HG03469 (cell line): Measurements from ENCODE around the gene CD151.

ENCODE experiments used
- ATAC-seq: cut with Tn5 transposase; IDR thresholded peaks from one replicate; pipeline ENCODE4 v1.9.1; 2021; ENCODE audit warnings: mild to moderate bottlenecking, moderate library complexity, moderate number of reproducible peaks; ENCODE audit not compliant: unreplicated experiment

The CD151 gene

DNA sequence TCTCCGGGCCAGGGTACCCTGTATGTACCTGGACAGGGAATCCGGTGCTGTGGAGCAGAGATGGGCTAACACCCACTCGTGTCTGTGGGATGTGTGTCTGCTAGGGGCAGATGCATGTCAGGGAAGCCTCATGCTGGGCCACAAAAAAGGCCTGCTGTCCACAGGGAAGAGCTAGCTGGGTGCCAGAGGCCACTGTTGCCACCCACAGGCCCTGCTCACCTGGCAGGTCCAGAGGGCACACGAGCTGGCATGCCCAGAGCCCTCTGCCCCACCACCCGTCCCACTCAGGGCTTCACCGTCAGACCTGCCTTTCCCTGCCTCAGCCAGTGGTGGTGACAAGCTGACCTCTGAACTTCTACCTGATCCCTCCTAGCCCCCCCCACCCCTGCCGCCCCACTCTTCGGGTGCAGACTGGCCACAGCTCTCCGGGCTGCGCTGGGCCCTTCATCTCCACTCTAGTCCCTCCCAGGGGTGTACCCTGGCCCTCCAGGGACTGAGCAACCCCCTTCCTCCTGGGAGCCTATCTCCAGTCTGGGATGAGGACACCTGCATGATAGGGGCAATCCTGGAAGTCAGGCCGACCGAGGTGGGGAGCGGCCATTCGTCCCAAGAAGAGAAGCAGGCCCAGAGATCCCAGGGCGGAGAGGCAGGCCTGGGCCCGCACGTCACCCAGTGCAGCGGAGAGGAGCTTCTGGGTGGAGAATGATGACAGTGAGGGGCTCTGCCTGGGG lies 36.0 kb upstream of the CD151 start:
- no peak for ATAC-seq

DNA sequence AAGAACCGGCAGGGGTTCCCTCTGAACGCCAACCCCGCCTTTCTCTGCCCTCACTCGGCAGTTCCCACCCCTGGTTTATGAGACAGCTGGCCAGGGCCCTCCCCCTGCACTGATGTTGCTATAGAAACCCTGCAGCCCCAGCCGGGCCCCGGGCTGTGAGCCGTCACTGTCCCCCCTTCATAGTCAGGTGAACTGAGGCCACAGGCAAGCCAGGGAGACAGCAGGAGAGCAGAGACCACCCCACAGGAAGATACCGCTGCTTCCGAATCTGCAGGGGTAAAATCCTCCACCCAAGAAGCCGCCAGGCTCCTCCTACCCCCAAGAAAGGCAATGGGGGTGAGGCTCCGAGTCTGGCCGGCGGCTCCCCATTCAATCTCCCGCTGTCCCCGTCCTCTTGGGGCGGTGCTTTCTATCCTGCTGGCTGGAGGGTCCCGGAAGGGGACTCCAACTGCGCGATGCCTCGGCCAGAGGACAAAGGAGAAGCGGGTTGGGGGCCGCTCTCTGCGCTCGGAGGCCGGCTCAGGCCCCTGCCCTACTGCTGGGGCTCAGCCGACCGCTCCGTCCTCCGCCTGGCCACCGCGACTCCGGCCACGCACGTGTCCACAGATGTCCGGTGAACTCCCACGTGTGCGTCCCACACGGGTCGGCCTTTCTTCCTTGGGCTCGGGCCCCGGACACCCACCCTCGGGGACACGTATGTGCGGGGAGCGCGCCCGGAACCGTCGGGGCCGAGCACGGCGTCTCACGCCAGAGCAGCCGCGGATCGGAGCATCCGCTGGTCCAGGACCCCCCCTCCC lies 35.3 kb upstream of the CD151 start:
- peak; percentile 10 for ATAC-seq

DNA sequence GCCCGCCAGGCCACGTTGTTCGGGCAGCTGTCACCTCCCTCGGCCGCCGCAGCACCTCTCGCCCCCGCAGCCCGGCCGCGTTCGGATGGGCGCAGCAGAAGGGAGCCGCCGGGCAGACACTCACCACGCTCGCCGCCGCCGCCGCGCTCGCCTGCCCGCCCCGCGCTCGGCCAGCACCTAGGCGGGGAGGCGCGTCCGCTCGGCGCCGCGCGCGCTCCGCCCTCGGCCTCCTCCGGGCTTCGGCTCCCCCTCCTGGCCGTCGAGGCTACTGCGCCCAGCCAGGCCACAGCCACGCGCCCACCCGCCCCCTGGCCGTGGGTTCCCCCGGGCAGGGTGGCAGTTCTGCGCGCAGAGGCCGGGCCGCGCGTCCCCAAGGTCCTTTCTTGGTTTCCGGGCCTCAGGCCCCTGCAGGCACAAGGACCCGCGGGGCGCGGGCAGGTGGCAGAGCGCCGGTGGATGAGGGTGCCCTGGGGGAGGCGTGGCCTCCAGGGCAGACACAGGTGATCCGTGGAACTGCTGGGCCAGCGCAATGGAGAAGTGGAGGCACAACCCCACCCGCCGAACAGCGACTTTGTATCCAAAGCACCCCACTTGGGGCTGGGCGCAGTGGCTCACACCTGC lies 34.5 kb upstream of the CD151 start, which contains the start of gene SLC25A22:
SLC25A22 (minus strand) TSS at position 189 of the 621 bp plus-strand sequence. CDS start 3,275 bp downstream, outside the sequence.
- ATAC-seq: peak; percentile 44

DNA sequence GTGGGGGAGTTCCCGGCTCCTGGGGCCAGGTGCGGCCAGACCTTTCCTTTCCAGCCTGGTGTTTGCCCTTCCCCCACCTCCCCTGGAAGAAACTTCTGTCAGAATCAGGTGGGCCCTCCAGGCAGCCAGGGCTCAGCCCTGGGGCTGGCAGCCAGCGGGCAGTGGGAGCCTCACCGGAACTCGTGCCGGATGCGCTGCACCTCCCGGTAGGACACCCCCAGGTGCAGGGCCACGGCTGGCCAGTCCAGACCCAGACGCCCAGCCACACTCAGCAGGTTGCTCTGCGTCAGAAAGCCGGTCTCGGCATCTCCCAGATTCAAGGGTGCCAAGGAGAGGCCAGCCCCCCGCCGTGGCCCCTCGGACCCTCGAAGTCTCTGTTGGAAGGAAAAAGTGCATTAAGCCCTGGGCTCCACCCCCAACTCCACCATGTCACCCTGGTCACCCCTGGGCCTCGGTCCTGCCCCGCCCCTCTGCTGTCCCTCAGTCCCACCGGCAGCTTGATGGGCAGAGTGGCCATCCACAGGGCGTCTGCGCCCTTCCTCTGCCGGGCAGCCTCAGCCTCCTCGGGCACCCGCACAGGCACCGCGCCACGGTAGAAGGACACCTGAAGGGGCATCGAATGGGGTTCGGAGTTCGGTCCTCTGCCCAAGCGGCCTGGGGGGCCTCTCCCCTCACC lies 33.0 kb upstream of the CD151 start:
- ATAC-seq: no peak

DNA sequence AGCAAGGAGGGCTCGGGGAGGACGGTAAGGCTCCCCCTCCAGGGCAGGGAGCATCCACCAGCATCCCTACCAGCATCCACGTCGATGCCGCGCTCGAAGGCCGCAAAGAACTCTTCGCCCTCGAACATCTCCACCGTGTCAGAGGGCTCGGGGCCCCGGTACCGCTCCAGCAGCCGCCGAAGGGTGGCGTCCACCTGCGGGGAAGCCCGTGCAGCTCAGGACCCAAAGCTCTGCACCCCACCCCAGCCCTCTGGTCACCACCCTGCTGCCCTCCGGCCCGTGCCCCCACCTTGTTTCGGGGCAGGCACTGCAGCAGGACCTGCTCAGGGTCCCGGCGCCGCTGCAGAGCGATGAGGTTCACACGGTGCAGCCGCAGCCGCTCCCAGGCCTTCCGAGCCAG lies 32.3 kb upstream of the CD151 start:
- no peak for ATAC-seq

DNA sequence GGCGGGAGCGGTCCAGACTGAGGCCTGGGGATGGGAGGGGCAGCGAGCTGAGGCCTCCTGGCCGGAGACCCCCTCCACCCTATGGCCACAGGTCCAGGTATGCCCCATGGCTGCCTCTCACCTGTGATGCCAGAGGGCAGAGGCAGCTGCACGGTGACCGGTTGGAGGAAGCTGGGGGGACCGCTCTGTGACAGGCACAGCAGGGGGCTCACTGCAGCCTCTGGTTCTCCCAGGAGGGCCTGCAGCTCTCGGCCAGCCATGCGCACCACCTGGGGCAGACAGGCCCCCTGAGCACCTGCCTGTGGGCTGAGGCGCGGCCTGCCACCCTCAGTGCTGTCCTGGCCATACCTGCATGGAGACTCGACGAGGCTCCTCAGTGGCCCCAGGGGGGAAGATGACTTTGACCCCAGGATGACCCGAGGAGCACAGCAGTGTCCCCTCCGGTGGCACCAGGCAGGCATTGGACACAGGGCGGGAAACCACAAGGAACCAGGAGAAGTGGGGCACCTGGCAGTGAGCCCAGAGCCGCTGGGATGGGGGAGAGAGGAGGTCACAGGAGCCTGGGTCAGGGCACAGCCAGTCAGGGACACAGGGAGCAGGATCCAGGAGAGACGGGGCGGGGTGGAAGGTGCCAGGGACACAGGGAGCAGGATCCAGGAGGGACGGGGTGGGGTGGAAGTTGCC lies 31.5 kb upstream of the CD151 start:
- no peak for ATAC-seq

DNA sequence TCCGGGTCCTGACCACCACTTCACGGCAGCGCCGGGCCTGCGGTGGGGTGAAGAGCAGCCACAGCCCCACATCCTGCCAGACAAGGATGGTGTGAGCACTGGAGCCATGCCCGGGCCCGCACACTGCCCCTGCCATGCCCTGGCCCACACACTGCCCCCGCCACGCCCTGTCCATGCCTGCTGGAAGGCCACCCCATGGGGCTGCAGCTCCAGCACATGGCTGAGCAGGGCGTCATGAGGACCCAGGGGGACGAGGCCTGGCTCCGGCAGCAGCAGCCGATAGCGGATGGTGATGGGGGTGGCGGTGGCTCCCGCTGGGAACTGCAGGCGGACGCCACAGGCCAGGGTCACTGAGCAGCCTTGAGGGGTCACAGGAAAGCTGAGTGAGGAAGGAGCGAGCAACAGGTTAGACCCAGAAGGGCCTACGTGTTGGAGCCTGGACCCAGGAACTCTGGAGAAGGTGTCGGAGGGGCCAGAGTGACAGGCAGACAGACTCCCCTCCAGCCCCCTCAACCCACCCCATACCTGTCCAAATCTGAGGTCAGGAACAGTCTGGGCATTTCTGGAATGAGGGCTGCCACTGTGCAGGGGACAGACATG lies 30.6 kb upstream of the CD151 start:
- ATAC-seq: no peak

DNA sequence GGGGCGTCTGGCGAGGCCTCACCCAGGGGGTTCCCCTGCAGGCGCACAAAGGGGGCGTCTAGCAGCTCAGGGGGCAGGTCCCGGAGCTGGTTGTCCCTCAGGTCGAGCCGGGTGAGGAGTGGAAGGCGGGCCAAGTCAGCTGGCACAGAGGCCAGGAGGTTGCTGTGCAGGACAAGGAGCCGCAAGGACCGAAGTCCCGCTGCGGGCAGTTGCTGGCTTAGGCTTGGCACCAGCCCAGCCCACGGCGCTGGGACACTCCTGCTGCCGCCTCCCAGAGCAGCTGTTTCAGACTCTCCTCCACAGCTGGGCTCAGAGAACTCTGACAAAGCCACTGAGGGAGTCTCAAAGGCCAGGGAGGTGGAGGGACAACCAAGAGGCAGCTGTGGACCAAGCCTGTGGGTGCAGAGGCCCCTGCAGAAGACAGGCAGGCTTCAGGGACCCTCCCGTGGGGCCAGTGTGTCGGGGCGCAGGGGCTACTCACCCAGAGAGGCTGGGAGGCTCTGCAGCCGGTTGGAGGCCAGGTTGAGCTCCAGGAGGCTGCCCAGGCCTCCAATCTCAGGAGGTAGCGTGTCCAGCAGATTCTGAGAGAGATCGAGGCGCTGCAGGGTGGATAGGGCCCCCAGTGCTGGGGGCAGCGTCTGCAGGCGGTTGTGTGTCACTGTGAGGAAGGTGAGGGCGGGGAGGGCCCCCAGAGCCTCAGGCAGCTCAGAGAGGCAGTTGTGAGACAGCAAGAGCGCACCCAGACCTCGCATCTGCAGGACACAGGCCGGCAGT lies 29.9 kb upstream of the CD151 start:
- no peak for ATAC-seq

DNA sequence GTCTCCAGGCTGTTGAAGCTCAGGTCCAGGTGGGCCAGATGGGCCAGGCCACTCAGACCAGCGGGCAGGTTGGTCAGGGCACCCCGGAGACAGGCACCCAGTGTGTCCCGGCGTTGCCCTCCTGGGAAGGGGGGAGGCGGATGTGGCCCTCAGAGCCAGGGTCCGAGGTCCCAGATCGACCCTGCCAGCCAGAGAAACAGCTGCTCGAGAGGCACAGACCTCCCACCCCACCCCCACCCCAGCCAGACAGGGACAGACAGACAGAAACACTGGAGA lies 29.3 kb upstream of the CD151 start:
- no peak for ATAC-seq

DNA sequence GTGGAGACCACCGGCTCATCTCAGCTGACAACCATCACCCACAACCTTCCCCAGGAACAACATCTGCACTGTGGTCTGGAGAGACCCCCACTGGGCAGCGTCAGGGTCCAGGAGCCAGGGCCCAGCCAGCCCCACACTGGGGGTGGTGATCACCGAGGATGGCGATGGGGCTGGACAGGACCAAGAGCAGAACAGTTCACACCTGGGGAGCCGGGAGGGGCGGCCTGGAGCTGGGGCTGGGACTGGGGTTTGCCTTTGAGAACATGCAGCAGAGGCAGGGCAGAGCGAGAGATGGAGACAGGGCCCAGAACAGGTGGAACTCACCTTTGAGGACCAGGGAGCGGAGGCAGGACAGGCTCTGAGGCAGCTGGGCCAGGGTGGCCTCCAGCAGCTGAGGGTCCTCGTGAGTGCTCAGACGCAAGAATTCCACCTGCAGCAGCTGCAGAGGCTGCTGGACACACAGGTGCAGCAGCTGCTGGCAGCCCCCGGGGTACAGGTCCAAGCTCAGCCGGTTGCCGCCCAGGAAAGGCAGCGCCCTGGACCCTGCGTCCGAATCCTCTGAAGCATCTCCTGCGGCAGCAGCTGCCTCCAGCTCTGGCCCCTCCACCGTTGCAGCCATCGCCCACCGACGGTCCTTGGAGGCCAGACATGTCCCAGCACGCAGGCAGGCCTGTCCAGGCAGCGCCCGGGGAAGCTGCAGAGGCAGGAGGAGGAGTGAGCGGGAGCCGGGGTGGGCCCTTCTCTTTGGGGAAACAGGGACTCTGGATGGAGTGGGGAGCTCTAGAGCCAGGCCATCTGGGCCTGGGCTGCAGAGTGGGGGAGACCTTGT lies 28.8 kb upstream of the CD151 start:
- no peak for ATAC-seq

DNA sequence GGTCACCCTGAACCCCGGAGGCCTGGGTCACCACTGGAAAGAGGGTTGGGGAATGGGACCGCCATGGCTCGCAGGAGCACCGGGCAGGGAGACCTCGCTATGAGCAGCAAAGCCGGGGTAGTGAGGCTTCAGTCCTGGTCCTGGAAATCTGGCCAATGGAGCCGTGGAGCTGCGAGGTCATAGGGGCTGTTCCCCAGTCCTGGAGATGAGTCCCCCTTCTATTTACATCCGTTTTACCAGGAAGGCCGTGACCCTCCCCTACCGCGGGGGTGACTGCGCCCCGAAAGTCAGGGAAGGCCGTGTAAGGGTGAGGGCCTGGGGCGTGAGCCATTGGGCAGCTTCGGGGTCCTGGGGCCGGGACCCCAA lies 28.2 kb upstream of the CD151 start:
- ATAC-seq: no peak

DNA sequence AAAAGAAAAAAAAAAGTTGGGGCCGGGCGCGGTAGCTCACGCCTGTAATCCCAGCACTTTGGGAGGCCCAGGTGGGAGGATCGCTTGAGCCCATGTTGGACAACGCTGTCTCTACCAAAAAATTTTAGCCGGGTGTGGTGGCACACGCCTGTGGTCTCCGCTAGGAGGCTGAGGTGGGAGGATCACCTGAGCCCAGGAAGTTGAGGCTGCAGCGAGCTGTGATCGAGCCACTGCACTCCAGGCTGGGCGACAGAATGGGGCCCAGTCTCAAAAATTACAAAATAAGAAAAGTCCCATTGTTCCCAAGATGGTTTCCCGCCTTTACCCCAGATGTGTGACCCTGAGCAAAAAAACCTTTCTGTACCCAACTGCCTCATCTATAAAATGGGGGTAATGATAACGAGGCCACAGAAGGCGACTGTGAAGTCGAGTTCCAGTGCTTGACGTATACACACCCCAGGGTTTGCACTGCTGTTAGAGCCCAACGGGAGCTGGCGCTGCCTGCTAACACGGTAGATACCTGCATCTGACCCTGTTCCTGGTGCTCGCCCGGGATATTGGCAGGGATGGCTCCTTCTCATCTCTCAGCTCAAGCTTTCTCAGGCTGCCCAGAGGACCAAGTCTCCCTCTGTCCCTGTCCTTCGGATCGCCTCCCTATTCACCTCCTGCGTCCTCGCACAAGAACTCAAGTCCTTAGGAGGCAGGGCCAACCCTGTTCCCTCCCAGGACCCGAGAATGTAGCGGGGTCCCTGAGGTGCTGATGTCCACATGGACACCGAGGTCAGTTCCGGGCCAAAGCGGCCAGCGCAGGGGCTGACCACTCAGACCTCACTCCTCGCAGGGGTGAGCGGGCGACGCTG lies 24.1 kb upstream of the CD151 start:
- no peak for ATAC-seq

DNA sequence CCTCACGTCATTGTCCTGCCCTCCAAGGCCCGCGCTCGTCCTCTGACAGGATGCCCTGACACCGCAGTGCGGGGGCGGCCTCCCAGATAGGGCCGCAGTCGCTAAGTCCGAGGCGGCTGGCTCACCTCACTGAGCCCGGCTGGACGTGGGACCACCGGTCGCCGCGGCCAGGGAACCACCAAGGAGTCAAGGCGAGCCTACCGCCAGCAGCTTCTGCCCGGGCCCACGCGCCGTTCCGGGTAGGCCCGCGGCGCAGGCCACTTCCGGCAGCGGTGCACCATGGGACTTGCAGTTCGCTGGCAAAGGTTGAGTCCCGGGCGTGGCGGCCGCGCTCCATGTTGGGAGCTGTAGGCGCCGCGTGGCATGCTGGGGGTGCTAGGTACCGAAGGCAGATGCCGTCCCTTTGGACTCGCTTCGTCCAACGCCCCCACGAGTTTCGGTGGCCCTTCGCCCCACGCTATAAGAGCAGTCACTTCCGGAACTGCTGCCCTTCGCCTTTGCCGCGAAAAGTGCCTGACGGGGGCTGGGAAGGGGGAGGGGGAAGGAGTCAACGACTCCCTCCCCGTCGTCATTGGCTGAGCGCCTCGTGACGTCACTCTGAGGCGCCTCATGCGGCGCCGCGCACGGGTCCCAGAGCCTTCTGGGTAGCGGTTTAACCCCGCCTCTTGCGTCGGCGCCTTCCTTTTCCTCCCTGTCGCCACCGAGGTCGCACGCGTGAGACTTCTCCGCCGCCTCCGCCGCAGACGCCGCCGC lies 23.3 kb upstream of the CD151 start, which contains the start of gene RPLP2:
RPLP2 (plus strand) TSS at position 681 of the 753 bp plus-strand sequence. CDS start 268 bp downstream, outside the sequence.
- ATAC-seq: peak; percentile 55

DNA sequence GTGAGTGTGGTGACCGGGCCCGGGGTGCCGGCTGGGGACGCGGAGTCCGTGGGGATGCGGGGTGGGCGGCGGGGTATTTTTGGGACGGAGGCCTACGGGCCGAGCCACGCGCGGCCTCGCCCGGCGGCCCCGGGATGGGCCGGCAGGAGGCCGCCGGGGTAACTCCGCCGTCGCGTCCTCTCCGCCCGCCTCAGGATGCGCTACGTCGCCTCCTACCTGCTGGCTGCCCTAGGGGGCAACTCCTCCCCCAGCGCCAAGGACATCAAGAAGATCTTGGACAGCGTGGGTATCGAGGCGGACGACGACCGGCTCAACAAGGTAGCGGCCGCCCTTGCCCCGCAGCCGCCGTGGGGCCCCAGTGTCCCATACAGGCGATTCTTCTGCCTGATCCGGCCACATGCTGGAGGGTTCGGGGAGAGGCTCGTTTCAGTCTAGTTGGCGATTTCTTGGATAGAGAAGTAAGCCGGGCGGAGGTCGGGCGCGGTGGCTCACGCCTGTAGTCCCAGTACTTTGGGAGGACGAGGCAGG lies 22.6 kb upstream of the CD151 start:
- ATAC-seq: no peak

DNA sequence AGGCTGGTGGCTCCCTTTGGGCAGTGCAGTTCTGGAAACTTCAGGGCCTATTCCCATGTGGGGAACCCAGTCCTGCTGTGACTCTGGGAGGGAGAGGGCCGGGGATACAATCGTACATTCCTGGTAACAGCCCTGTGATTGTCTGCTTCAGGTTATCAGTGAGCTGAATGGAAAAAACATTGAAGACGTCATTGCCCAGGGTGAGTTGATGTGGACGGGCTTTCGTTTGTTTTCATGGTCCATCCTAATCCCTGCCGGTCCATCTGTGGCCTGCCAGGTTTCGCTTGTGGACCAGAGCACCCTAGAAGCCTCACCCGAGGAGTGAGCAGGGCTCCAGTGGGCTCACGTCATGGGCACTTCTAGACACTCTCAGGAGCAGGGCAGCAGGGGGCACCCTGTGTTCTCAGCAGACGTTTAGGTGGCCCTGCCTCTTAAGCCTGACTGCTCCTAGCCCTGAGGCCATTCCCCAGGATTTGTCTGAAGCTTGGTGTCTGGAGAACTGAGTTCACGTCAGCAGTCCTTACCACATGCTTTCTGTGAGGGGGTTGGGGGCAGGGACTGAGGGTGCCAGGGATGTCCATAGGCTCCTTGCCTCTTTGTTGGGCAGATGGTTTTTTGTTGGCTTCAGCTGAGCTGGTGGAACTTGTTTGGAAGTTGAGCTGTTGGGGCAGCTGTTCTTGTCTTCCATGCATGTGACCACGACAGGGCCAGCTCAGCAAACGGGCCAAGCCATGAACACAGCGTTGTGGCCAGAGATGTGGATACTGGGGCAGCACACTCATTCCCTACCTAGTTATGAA lies 21.1 kb upstream of the CD151 start:
- no peak for ATAC-seq

DNA sequence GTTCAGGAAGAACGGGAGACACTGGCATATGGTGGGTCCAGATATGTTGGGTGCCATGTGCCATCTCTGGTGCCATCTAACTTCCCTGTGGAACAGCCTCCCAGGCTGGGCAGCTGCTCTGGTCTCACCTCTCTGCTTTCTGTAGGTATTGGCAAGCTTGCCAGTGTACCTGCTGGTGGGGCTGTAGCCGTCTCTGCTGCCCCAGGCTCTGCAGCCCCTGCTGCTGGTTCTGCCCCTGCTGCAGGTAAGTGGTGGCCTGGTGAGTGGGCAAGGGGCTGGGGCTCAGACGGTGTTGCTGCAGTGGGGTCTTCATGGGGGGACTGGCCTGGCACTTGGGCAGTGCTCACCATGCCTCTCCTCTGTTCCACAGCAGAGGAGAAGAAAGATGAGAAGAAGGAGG lies 20.4 kb upstream of the CD151 start:
- ATAC-seq: no peak
